ENCODE results near the gene FAM200B. TPM values are rescaled to one million over a fixed set of nuclear protein-coding genes. Genes with fewer than 3 reads are reported as not detected.

FAM200B gene
- total RNA-seq, 1 donor from 2014 or later = 35.3 TPM

DNA sequence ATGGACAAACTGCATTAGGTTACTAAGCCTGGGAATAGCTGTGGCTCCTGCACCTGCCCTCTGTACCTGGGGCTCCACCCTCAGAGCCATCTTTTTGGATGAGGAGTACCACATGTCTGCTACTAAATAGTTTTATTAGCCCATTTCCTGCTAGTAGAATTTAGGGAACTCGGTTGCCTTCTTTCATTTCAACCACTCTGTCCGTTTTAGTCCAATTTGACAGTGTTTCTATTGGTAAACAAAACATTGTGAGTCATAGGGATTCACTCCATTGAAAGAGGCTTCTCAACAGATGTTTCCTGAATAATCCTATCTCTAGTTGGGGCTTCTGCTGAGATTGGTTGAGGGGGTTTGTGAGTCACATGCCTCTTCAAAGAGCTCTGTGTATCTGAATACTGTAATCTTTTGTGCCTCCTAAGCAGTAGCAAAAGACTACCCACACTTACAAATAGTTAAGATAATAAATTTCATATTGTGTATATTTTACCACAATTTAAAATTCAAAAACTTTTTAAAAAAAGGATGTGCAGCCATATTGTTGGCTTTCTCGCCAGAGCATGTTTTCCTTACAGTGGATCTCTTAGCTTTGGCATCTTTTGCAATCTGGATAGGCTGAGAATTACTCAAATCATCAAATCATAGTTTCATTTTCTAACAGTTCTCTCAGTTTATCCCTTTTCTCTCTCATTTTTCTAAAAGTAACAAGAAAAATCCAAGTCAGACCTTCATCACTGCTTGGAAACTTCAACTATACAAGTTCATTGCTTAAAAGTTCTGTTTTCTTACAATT is 9.9 kb downstream of the FAM200B start:
- Histone ChIP-seq H3K36me3 (peaks cover 15% of the 10 kb centered on the region), H3K27me3 (ENCODE audit: low read depth) (no peaks in the 10 kb centered on the region), H3K27ac (no peak overlapping the region), H3K9me3 (no peaks in the 10 kb centered on the region), H3K4me1 (peaks cover 22% of the 10 kb centered on the region), H3K4me3 (no peak overlapping the region)
- ATAC-seq = peak; percentile 40 to 42
- TF ChIP-seq, protein P1, sequence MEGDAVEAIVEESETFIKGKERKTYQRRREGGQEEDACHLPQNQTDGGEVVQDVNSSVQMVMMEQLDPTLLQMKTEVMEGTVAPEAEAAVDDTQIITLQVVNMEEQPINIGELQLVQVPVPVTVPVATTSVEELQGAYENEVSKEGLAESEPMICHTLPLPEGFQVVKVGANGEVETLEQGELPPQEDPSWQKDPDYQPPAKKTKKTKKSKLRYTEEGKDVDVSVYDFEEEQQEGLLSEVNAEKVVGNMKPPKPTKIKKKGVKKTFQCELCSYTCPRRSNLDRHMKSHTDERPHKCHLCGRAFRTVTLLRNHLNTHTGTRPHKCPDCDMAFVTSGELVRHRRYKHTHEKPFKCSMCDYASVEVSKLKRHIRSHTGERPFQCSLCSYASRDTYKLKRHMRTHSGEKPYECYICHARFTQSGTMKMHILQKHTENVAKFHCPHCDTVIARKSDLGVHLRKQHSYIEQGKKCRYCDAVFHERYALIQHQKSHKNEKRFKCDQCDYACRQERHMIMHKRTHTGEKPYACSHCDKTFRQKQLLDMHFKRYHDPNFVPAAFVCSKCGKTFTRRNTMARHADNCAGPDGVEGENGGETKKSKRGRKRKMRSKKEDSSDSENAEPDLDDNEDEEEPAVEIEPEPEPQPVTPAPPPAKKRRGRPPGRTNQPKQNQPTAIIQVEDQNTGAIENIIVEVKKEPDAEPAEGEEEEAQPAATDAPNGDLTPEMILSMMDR (IDR thresholded peaks at IDR 0.05) = no peak
- no peak for DNase-seq
- intact Hi-C loops (cut with DNase I) = no loop called here

DNA sequence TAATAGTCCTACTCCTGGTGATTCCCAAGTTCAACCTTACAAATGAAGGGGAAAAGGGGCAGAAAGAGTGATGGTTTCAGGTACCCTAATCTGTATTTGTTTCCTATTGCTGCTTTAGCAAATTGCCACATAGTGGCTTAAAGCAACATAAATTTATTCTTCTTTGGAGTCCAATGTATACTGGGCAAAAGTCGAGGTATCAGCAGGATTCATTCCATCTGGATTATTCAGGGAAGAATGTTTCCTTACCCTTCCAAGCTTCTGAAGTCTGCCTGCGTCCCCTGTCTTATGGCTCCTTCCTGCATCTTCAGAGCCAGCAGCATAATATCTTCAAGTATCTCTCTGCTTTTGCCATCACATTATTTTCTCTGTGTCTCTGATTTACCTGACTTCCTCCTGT is 11.0 kb downstream of the FAM200B start:
- no peak for ATAC-seq
- H3K4me1 ChIP-seq = peaks cover 22% of the 10 kb centered on the region
- DNase-seq = no peak
- H3K27me3 ChIP-seq (ENCODE audit: low read depth) = no peaks in the 10 kb centered on the region
- intact Hi-C loops (cut with DNase I) = no loop called here
- H3K9me3 ChIP-seq = no peaks in the 10 kb centered on the region
- H3K36me3 ChIP-seq = peaks cover 5% of the 10 kb centered on the region
- no peak overlapping the region for H3K4me3 ChIP-seq
- TF ChIP-seq, protein P1 (IDR thresholded peaks at IDR 0.05) = no peak
- no peak overlapping the region for H3K27ac ChIP-seq

DNA sequence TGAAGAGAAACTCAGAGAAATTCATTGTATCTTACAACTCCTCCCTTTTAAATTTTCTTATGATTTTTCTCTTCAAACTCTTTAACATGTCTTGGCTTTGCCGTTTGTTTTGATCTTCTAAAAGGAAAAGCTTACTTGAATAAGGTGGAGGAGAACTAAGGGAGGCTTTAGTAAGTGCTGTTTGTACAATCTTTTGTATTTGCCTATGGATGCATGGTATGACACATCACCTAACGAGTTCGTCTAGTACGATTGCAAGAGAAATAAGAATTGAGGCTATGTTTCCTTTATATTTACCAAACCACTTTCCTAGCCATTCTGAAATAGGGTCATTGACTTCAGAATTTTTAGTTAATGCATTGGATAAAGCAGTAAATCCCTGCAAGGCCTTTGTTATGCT is 12.8 kb downstream of the FAM200B start:
- no peak for ATAC-seq
- DNase-seq = no peak
- TF ChIP-seq, protein P1 (IDR thresholded peaks at IDR 0.05) = no peak
- Histone ChIP-seq H3K27me3 (ENCODE audit: low read depth) (no peaks in the 10 kb centered on the region), H3K9me3 (no peaks in the 10 kb centered on the region), H3K4me3 (no peak overlapping the region), H3K36me3 (no peaks in the 10 kb centered on the region), H3K27ac (no peak overlapping the region), H3K4me1 (peaks cover 15% of the 10 kb centered on the region)
- intact Hi-C loops (cut with DNase I) = no loop called here

DNA sequence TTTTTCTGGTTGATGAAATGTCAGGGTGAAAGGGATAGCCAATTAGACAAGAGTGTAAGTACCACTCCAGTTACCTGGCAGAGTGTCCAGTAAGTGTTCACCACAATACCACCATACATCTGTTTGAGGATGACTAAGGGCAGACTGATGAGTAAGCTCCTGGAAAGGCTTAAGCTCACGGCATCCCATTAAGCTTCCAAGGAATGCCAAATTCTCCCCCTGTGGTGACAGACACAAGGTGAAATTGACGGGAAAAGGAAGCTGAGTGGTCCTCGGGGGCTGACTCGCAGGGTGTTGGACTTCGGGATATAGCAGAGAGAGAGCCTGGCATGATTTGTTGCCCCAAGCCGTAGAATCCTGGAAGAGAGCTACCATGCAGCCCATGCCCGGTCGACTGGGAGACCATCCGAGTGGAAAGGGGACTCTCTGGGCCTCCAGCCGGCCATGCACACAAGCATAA is 13.6 kb downstream of the FAM200B start:
- Histone ChIP-seq H3K27ac (no peak overlapping the region), H3K4me1 (peaks cover 10% of the 10 kb centered on the region), H3K27me3 (ENCODE audit: low read depth) (no peaks in the 10 kb centered on the region), H3K36me3 (no peaks in the 10 kb centered on the region), H3K9me3 (no peaks in the 10 kb centered on the region), H3K4me3 (no peak overlapping the region)
- intact Hi-C loops (cut with DNase I) = no loop called here
- peak in 1 of 2 donors; percentile 21 for ATAC-seq
- no peak for DNase-seq
- TF ChIP-seq, protein P1 (IDR thresholded peaks at IDR 0.05) = no peak

DNA sequence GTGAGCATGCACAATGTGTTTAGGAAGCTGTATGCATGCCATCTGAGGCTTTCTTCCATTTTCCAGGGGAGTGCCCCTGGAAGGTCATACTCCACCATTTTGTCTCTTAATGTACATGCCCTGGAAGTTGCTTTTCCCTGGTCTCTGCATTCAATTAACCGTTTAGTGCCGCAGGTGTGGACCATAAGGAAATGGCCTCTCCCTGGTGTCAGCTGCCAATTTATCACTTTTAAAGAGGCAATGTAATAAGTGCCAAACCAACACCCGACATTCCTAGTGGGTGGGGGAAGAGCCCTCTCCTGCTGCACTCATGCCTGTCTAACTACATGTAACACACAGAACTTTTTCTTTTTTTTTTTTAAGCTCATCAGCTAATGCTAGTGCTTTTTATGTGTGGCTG is 14.1 kb downstream of the FAM200B start:
- no peak for DNase-seq
- no peak for ATAC-seq

More for the DNA sequence above, 14.1 kb downstream of the FAM200B start:
- Histone ChIP-seq H3K4me1 (peaks cover 5% of the 10 kb centered on the region), H3K36me3 (no peaks in the 10 kb centered on the region), H3K27me3 (ENCODE audit: low read depth) (no peaks in the 10 kb centered on the region), H3K27ac (no peak overlapping the region), H3K9me3 (no peaks in the 10 kb centered on the region), H3K4me3 (no peak overlapping the region)
- TF ChIP-seq, protein P1 (IDR thresholded peaks at IDR 0.05) = no peak
- intact Hi-C loops (cut with DNase I) = no loop called here
